IMR-90 (cell line): ENCODE results near the gene UNK. TPM values are rescaled to one million over a fixed set of nuclear protein-coding genes. Genes with fewer than 3 reads are reported as not detected.

Experiments used
- ATAC-seq: fragments of 200-7000 bp; cut with Tn5 transposase; 2 replicates; pipeline ENCODE4 v1.9.1; 2020; ENCODE audit warnings: low read depth, mild to moderate bottlenecking, moderate library complexity
- BruUV-seq: library from RNA; stranded (reverse); fragments of 400-500 nt; replicated peaks from 2 replicates; lab custom pipeline; 2021; lab: Mats Ljungman, UMichigan
- CTCF ChIA-PET: fragments of 300-600 bp; formaldehyde crosslinking; extraction: SDS; loops from one replicate; lab custom pipeline; 2021; ENCODE audit warnings: antibody characterized with exemption; lab: Yijun Ruan, JAX
- POLR2A ChIA-PET: fragments of 300-600 bp; sonication (Branson Sonifier 250); formaldehyde crosslinking; loops from one replicate; lab custom pipeline; 2022; ENCODE audit warnings: antibody characterized with exemption; ENCODE audit not compliant: unreplicated experiment; lab: Charles Lee
- DNase-seq: peaks from one replicate; pipeline ENCODE4 v3.0.0; 2013
- H2AFZ ChIP-seq: replicated peaks from 2 replicates; pipeline ENCODE3; 2013; ENCODE audit warnings: low read length, mild to moderate bottlenecking; ENCODE audit not compliant: poor library complexity
- H2AK5ac ChIP-seq: 2 replicates; pipeline ENCODE4 v1.6.1; 2013; ENCODE audit warnings: low read depth, low read length, inconsistent platforms
- H2AK9ac ChIP-seq: replicated peaks from 2 replicates; pipeline ENCODE3; 2013; ENCODE audit warnings: mild to moderate bottlenecking, low read depth, low read length, moderate library complexity; ENCODE audit not compliant: poor library complexity
- H2BK120ac ChIP-seq: 2 replicates; pipeline ENCODE4 v1.6.1; 2013; ENCODE audit warnings: low read depth, low read length, inconsistent platforms
- H2BK15ac ChIP-seq: 3 replicates; pipeline ENCODE4 v1.6.1; 2013; ENCODE audit warnings: low read depth, low read length, inconsistent platforms
- H2BK20ac ChIP-seq: 2 replicates; pipeline ENCODE4 v1.6.1; 2013; ENCODE audit warnings: low read depth, mild to moderate bottlenecking, inconsistent platforms, low read length, moderate library complexity
- H2BK5ac ChIP-seq: 2 replicates; pipeline ENCODE4 v1.6.1; 2013; ENCODE audit warnings: mild to moderate bottlenecking, low read depth, low read length, inconsistent platforms; ENCODE audit not compliant: poor library complexity, severe bottlenecking
- H3K14ac ChIP-seq: replicated peaks from 2 replicates; pipeline ENCODE4 v1.6.1; 2013; ENCODE audit warnings: low read depth, low read length, inconsistent platforms
- H3K18ac ChIP-seq: 2 replicates; pipeline ENCODE4 v1.6.1; 2013; ENCODE audit warnings: low read depth, low read length, control low read depth
- H3K23ac ChIP-seq: 2 replicates; pipeline ENCODE4 v1.6.1; 2013; ENCODE audit warnings: low read depth, low read length, inconsistent platforms
- H3K27ac ChIP-seq: 2 replicates; pipeline ENCODE4 v1.5.1; 2013; ENCODE audit warnings: mild to moderate bottlenecking, control low read depth, low read length; ENCODE audit not compliant: insufficient read depth
- H3K27me3 ChIP-seq: 2 replicates; pipeline ENCODE4 v1.6.1; 2013; ENCODE audit warnings: low read length; ENCODE audit not compliant: control insufficient read depth, insufficient read depth
- H3K36me3 ChIP-seq: 2 replicates; pipeline ENCODE4 v1.6.1; 2013; ENCODE audit warnings: low read length, mixed read lengths; ENCODE audit not compliant: control insufficient read depth, insufficient read depth
- H3K4ac ChIP-seq: 2 replicates; pipeline ENCODE4 v1.6.1; 2013; ENCODE audit warnings: low read depth, low read length, inconsistent platforms
- H3K4me1 ChIP-seq: 2 replicates; pipeline ENCODE4 v1.6.1; 2013; ENCODE audit warnings: low read length, mixed read lengths; ENCODE audit not compliant: control insufficient read depth, insufficient read depth
- H3K4me2 ChIP-seq: 2 replicates; pipeline ENCODE4 v1.6.1; 2013; ENCODE audit warnings: low read depth, mild to moderate bottlenecking, control low read depth, low read length, moderate library complexity
- H3K4me3 ChIP-seq: 2 replicates; pipeline ENCODE4 v1.5.1; 2013; ENCODE audit warnings: low read depth, mild to moderate bottlenecking, control low read depth, low read length, moderate library complexity; ENCODE audit not compliant: insufficient read depth
- H3K56ac ChIP-seq: 2 replicates; pipeline ENCODE4 v1.6.1; 2013; ENCODE audit warnings: low read length, inconsistent platforms; ENCODE audit not compliant: insufficient read depth; ENCODE audit errors: extremely low read depth
- H3K79me1 ChIP-seq, 2 experiments: 2 replicates each; pipeline ENCODE4 v1.6.1; 2013; ENCODE audit warnings: low read length in 2 of 2, inconsistent platforms in 1 of 2, low read depth in 1 of 2
- H3K9ac ChIP-seq: 2 replicates; pipeline ENCODE4 v1.6.1; 2013; ENCODE audit warnings: low read depth, low read length, control low read depth
- H3K9me1 ChIP-seq: 2 replicates; pipeline ENCODE4 v1.6.1; 2013; ENCODE audit warnings: low read length, inconsistent platforms; ENCODE audit not compliant: insufficient read depth
- H3K9me3 ChIP-seq: 2 replicates; pipeline ENCODE4 v1.6.1; 2013; ENCODE audit warnings: low read length; ENCODE audit not compliant: control insufficient read depth, insufficient read depth
- H4K20me1 ChIP-seq: 2 replicates; pipeline ENCODE4 v1.6.1; 2013; ENCODE audit warnings: low read length, inconsistent platforms; ENCODE audit not compliant: insufficient read depth
- H4K5ac ChIP-seq: 2 replicates; pipeline ENCODE4 v1.6.1; 2013; ENCODE audit warnings: mild to moderate bottlenecking, low read depth, low read length, control low read depth
- H4K8ac ChIP-seq, 2 experiments: 2 replicates each; pipeline ENCODE4 v1.6.1; 2013; ENCODE audit warnings: low read depth in 2 of 2, low read length in 2 of 2, control low read depth in 1 of 2, inconsistent platforms in 1 of 2
- H4K91ac ChIP-seq: 2 replicates; pipeline ENCODE4 v1.6.1; 2013; ENCODE audit warnings: low read depth, low read length, inconsistent platforms; ENCODE audit not compliant: insufficient read depth
- BHLHE40 ChIP-seq: fragments of 150-350 bp; IDR thresholded peaks from 2 replicates; pipeline ENCODE4 v1.6.1; 2016; ENCODE audit warnings: mild to moderate bottlenecking, low read depth, low read length
- CEBPB ChIP-seq: IDR thresholded peaks from 2 replicates; pipeline ENCODE4 v1.6.1; 2012; ENCODE audit warnings: low read depth, low read length, improper control_type of control experiment
- CHD1 ChIP-seq: IDR thresholded peaks from 2 replicates; pipeline ENCODE4 v1.6.1; 2012; ENCODE audit warnings: low read depth, low read length, improper control_type of control experiment
- CTCF ChIP-seq: conservative IDR thresholded peaks from 2 replicates; pipeline ENCODE4 v1.5.1; 2012; ENCODE audit warnings: mild to moderate bottlenecking, low read depth, low read length, improper control_type of control experiment
- ELK1 ChIP-seq: fragments of 150-350 bp; IDR thresholded peaks from 2 replicates; pipeline ENCODE4 v1.6.1; 2016; ENCODE audit warnings: low read depth, mild to moderate bottlenecking, low read length, moderate library complexity, borderline replicate concordance
- MAFK ChIP-seq: IDR thresholded peaks from 2 replicates; pipeline ENCODE4 v1.6.1; 2012; ENCODE audit warnings: low read depth, low read length, improper control_type of control experiment
- MAZ ChIP-seq: IDR thresholded peaks from 2 replicates; pipeline ENCODE4 v1.6.1; 2012; ENCODE audit warnings: low read depth, mild to moderate bottlenecking, low read length, improper control_type of control experiment, moderate library complexity, borderline replicate concordance
- MXI1 ChIP-seq: IDR thresholded peaks from 2 replicates; pipeline ENCODE4 v1.6.1; 2012; ENCODE audit warnings: low read depth, mild to moderate bottlenecking, low read length, moderate library complexity, borderline replicate concordance
- NFE2L2 ChIP-seq: fragments of 150-350 bp; IDR thresholded peaks from 2 replicates; pipeline ENCODE4 v1.6.1; 2016; ENCODE audit warnings: low read depth, mild to moderate bottlenecking, low read length
- RAD21 ChIP-seq: IDR thresholded peaks from 2 replicates; pipeline ENCODE4 v1.6.1; 2012; ENCODE audit warnings: low read length, improper control_type of control experiment
- RCOR1 ChIP-seq: IDR thresholded peaks from 2 replicates; pipeline ENCODE4 v1.6.1; 2012; ENCODE audit warnings: mild to moderate bottlenecking, low read length, improper control_type of control experiment; ENCODE audit not compliant: insufficient replicate concordance
- RFX5 ChIP-seq: IDR thresholded peaks from 2 replicates; pipeline ENCODE4 v1.8.0; 2012; ENCODE audit warnings: low read depth, mild to moderate bottlenecking, low read length, moderate library complexity
- SMC3 ChIP-seq: fragments of 150-350 bp; IDR thresholded peaks from 2 replicates; pipeline ENCODE4 v1.6.1; 2016; ENCODE audit warnings: low read depth, mild to moderate bottlenecking, antibody characterized with exemption, low read length, moderate library complexity
- USF2 ChIP-seq: fragments of 150-350 bp; IDR thresholded peaks from 2 replicates; pipeline ENCODE4 v1.6.1; 2017; ENCODE audit warnings: mild to moderate bottlenecking, antibody characterized with exemption, low read length, low read depth
- WGBS, 2 experiments: methylation state at CpG; one replicate each; pipeline versions ENCODE4 v1.1.5 to v1.1.7; 2013; ENCODE audit warnings: missing lambda C conversion rate in 2 of 2; ENCODE audit not compliant: insufficient read length in 1 of 2; ENCODE audit errors: extremely low coverage in 2 of 2; 5-methylcytosine and 5-hydroxymethylcytosine counted together
- dilution Hi-C: fragments of 300-500 bp; cut with HindIII; formaldehyde crosslinking; loops from one replicate; pipeline ENCODE4 v1.14.3; 2018; ENCODE audit warnings: low sequenced_read_pairs; ENCODE audit not compliant: unreplicated experiment
- in situ Hi-C: fragments of 300-500 bp; cut with MboI; formaldehyde crosslinking; loops from 3 replicates; pipeline ENCODE4 v1.14.3; 2019; ENCODE audit warnings: low sequenced_read_pairs, inconsistent platforms, mixed read lengths
- intact Hi-C: fragments of 100-400 bp; cut with micrococcal nuclease; formaldehyde crosslinking; loops from 2 replicates; pipeline ENCODE4 v1.10.0; 2022
- polyA plus RNA-seq, 3 experiments: library from polyadenylated mRNA; depleted of rRNA; stranded (reverse); fragments of >200 nt; gene quantifications; 2 replicates each; pipeline ENCODE4 v1.2.3, GENCODE V29; 2012; ENCODE audit warnings: low replicate concordance in 1 of 3
- total RNA-seq: library from RNA; depleted of rRNA; stranded (reverse); fragments of >200 nt; gene quantifications from 2 replicates; pipeline ENCODE4 v1.2.3, GENCODE V29; 2012

The UNK gene
- total and polyA plus RNA-seq, 2 of the 4 experiments (the other 2 are of a cell fraction), result 15.4 to 17.3 TPM

- H3K14ac ChIP-seq, result no peak overlapping the region
- H2AFZ ChIP-seq, result no peak overlapping the region
- no peak overlapping the region for H3K23ac ChIP-seq
- WGBS, 2 experiments, result no CpG with 5 or more reads among the region's 1 CpG
- no peak overlapping the region for H2AK5ac ChIP-seq
- POLR2A ChIA-PET, result interaction anchor here (1.3 kb wide), 1 partner anchor 24 kb away, joined by 5 read pairs; no protein-coding TSS in a partner anchor
- no peak overlapping the region for H4K8ac ChIP-seq
- H3K27ac ChIP-seq, result no peak overlapping the region
- no peak overlapping the region for H3K4me3 ChIP-seq
- H3K18ac ChIP-seq, result no peak overlapping the region
- H3K4me1 ChIP-seq, result no peaks in the 10 kb centered on the region
- H2AK9ac ChIP-seq, result no peak overlapping the region
- TF ChIP-seq CEBPB (no peak), CTCF (no peak), RFX5 (no peak), RAD21 (no peak), MXI1 (no peak), USF2 (no peak), BHLHE40 (no peak), MAFK (no peak), NFE2L2 (no peak), ELK1 (no peak), MAZ (no peak), SMC3 (no peak), RCOR1 (no peak), CHD1 (no peak)
- no peaks in the 10 kb centered on the region for H3K27me3 ChIP-seq
- H3K4me2 ChIP-seq, result no peak overlapping the region
- no peak for DNase-seq
- H3K56ac ChIP-seq, result no peak overlapping the region
- dilution Hi-C loops, result no loop called here
- H3K9me3 ChIP-seq, result no peaks in the 10 kb centered on the region
- peaks cover 9% of the 10 kb centered on the region for H3K36me3 ChIP-seq
- no peak overlapping the region for H2BK5ac ChIP-seq
- H3K9me1 ChIP-seq, result peaks cover 4% of the 10 kb centered on the region; the same call in 1 of the 2 replicates
- no peak for ATAC-seq
- no peak overlapping the region for H2BK120ac ChIP-seq
- H3K4ac ChIP-seq, result no peak overlapping the region
- no peak overlapping the region for H4K5ac ChIP-seq
- peaks cover 21 to 48% of the 10 kb centered on the region in 2 experiments for H3K79me1 ChIP-seq
- no peak overlapping the region for H4K91ac ChIP-seq
- BruUV-seq, result no TSS peak
- CTCF ChIA-PET, result interaction anchor here (0.6 kb wide), 1 partner anchor 61 kb away, joined by 5 read pairs; no protein-coding TSS in a partner anchor
- no peak overlapping the region for H2BK20ac ChIP-seq
- in situ Hi-C loops, result no loop called here
- H3K9ac ChIP-seq, result no peak overlapping the region
- peaks cover 12% of the 10 kb centered on the region; the same call in 1 of the 2 replicates for H4K20me1 ChIP-seq
- intact Hi-C loops, result no loop called here
- H2BK15ac ChIP-seq, result no peak overlapping the region
These were observed 19.3 kb downstream of the UNK start for GRCh38 chr17:75803883-75804282.
